Activated CD4-positive, alpha-beta T cell treated with anti-CD3 and anti-CD28 coated beads for 36 hours (primary cell): ENCODE measurements around the gene SP110. TPM values are rescaled to one million over a fixed set of nuclear protein-coding genes. Genes with fewer than 3 reads are reported as not detected.

Experiments used
- ATAC-seq: fragments of 200-7000 bp; cut with Tn5 transposase; one replicate; pipeline ENCODE4 v1.10.0; 2021; ENCODE audit warnings: mild to moderate bottlenecking, moderate library complexity
- CTCF ChIA-PET: fragments of 350-600 bp; sonication (Branson Sonifier 250); formaldehyde crosslinking; loops from one replicate; lab custom pipeline; 2021; ENCODE audit warnings: antibody characterized with exemption; lab: Charles Lee
- POLR2A ChIA-PET: fragments of 350-600 bp; sonication (Branson Sonifier 250); formaldehyde crosslinking; loops from one replicate; lab custom pipeline; 2021; ENCODE audit warnings: antibody characterized with exemption, inconsistent platforms; lab: Charles Lee
- DNase-seq: peaks from one replicate; pipeline ENCODE4 v3.0.0-alpha.2; 2020
- H3K27ac Mint-ChIP-seq: one replicate; pipeline ENCODE4 v1.8.0; 2021; ENCODE audit warnings: mixed read lengths
- H3K27me3 Mint-ChIP-seq: one replicate; pipeline ENCODE4 v1.8.0; 2021; ENCODE audit warnings: mixed read lengths
- H3K36me3 Mint-ChIP-seq: one replicate; pipeline ENCODE4 v1.8.0; 2021; ENCODE audit warnings: low read depth, mixed read lengths
- H3K4me1 Mint-ChIP-seq: one replicate; pipeline ENCODE4 v1.8.0; 2021; ENCODE audit warnings: mixed read lengths
- H3K4me3 Mint-ChIP-seq: one replicate; pipeline ENCODE4 v1.8.0; 2021; ENCODE audit warnings: mild to moderate bottlenecking, moderate library complexity, mixed read lengths
- H3K9me3 Mint-ChIP-seq: one replicate; pipeline ENCODE4 v1.8.0; 2021; ENCODE audit warnings: low read depth, mixed read lengths
- intact Hi-C, 2 experiments: fragments of 100-400 bp; cut with DNase I in 1 of 2; cut with micrococcal nuclease in 1 of 2; formaldehyde crosslinking; loops; one replicate each; pipeline versions ENCODE4 v1.14.2 to v1.15.1; 2022 to 2024; cut with DNase I, micrococcal nuclease
- total RNA-seq, 2 experiments: library from RNA; stranded (reverse); gene quantifications; one replicate each; pipeline ENCODE4 v1.2.3, GENCODE V29; 2021

SP110 gene
- total RNA-seq, 2 experiments from 2014 or later = 96.2 to 111 TPM

- DNase-seq (no peak), ATAC-seq (no peak)
- no peak overlapping the region for H3K4me3 Mint-ChIP-seq
- H3K4me1 Mint-ChIP-seq = peaks cover 9% of the 10 kb centered on the region
- intact Hi-C loops = no loop called here
- CTCF ChIA-PET = interaction anchor here (0.7 kb wide), 1 partner anchor 550 kb away, joined by 3 read pairs; no protein-coding TSS in a partner anchor
- no peaks in the 10 kb centered on the region for H3K36me3 Mint-ChIP-seq
- no peaks in the 10 kb centered on the region for H3K27me3 Mint-ChIP-seq
- peaks cover 2% of the 10 kb centered on the region for H3K9me3 Mint-ChIP-seq
- POLR2A ChIA-PET = no interaction called here
- H3K27ac Mint-ChIP-seq = no peak overlapping the region
Observed at GRCh38 chr2:230152334-230152733, 67.5 kb downstream of the SP110 start.

GRCh38 chr2:230144355-230144754 lies 75.4 kb downstream of the SP110 start:
- Mint-ChIP-seq H3K27ac (no peak overlapping the region), H3K36me3 (no peaks in the 10 kb centered on the region), H3K4me3 (no peak overlapping the region), H3K4me1 (no peaks in the 10 kb centered on the region), H3K27me3 (no peaks in the 10 kb centered on the region), H3K9me3 (peaks cover 7% of the 10 kb centered on the region)
- ATAC-seq (no peak), DNase-seq (no peak)
- CTCF ChIA-PET = interaction anchor here (1.7 kb wide), 1 partner anchor 16 kb away, joined by 4 read pairs; no protein-coding TSS in a partner anchor
- POLR2A ChIA-PET = no interaction called here
- intact Hi-C loops = no loop called here

GRCh38 chr2:230140667-230141066 lies 79.1 kb downstream of the SP110 start:
- Mint-ChIP-seq H3K4me1 (no peaks in the 10 kb centered on the region), H3K9me3 (peaks cover 7% of the 10 kb centered on the region), H3K27me3 (no peaks in the 10 kb centered on the region), H3K36me3 (no peaks in the 10 kb centered on the region), H3K27ac (no peak overlapping the region), H3K4me3 (no peak overlapping the region)
- intact Hi-C loops = no loop called here
- no peak for ATAC-seq
- POLR2A ChIA-PET = no interaction called here
- CTCF ChIA-PET = no interaction called here
- DNase-seq = no peak

GRCh38 chr2:230137902-230138539 lies 81.8 kb downstream of the SP110 start:
- no peak overlapping the region for H3K4me3 Mint-ChIP-seq
- no peak for DNase-seq
- CTCF ChIA-PET = interaction anchor here (1.0 kb wide), 1 partner anchor 22 kb away, joined by 3 read pairs; no protein-coding TSS in a partner anchor

GRCh38 chr2:230135130-230135525 lies 84.7 kb downstream of the SP110 start:
- no peak for ATAC-seq
- no peaks in the 10 kb centered on the region for H3K27me3 Mint-ChIP-seq
- CTCF ChIA-PET = interaction anchor here (0.9 kb wide), 1 partner anchor 24 kb away, joined by 3 read pairs; no protein-coding TSS in a partner anchor
- H3K36me3 Mint-ChIP-seq = no peaks in the 10 kb centered on the region
- DNase-seq = no peak
- H3K4me1 Mint-ChIP-seq = no peaks in the 10 kb centered on the region
- no peak overlapping the region for H3K4me3 Mint-ChIP-seq
- intact Hi-C loops = no loop called here
- H3K9me3 Mint-ChIP-seq = peaks cover 3% of the 10 kb centered on the region
- H3K27ac Mint-ChIP-seq = no peak overlapping the region
- POLR2A ChIA-PET = no interaction called here

More at GRCh38 chr2:230137902-230138539, 81.8 kb downstream of the SP110 start:
- no peak overlapping the region for H3K27ac Mint-ChIP-seq
- H3K36me3 Mint-ChIP-seq = no peaks in the 10 kb centered on the region
- peak; percentile 91 for ATAC-seq
- H3K27me3 Mint-ChIP-seq = no peaks in the 10 kb centered on the region
- H3K4me1 Mint-ChIP-seq = no peaks in the 10 kb centered on the region
- intact Hi-C loops = no loop called here
- peaks cover 7% of the 10 kb centered on the region for H3K9me3 Mint-ChIP-seq
- POLR2A ChIA-PET = no interaction called here

- DNase-seq (no peak), ATAC-seq (no peak)
- Mint-ChIP-seq H3K4me3 (no peak overlapping the region), H3K9me3 (no peaks in the 10 kb centered on the region), H3K27ac (no peak overlapping the region), H3K27me3 (no peaks in the 10 kb centered on the region), H3K4me1 (no peaks in the 10 kb centered on the region), H3K36me3 (no peaks in the 10 kb centered on the region)
- POLR2A ChIA-PET = no interaction called here
- CTCF ChIA-PET = interaction anchor here (0.6 to 0.9 kb wide), 2 partner anchors 24 to 37 kb away, joined by 3 to 4 read pairs; no protein-coding TSS in a partner anchor
- intact Hi-C loops = no loop called here
Observed at GRCh38 chr2:230134496-230135129, 85.2 kb downstream of the SP110 start.

GRCh38 chr2:230131366-230131765 lies 88.4 kb downstream of the SP110 start:
- CTCF ChIA-PET = interaction anchor here (0.6 kb wide), 1 partner anchor 42 kb away, joined by 3 read pairs; no protein-coding TSS in a partner anchor
- intact Hi-C loops = no loop called here
- peaks cover 3% of the 10 kb centered on the region for H3K4me1 Mint-ChIP-seq
- ATAC-seq = no peak
- no peak overlapping the region for H3K4me3 Mint-ChIP-seq
- POLR2A ChIA-PET = no interaction called here
- no peak overlapping the region for H3K27ac Mint-ChIP-seq
- H3K27me3 Mint-ChIP-seq = peaks cover 2% of the 10 kb centered on the region
- DNase-seq = no peak
- H3K36me3 Mint-ChIP-seq = no peaks in the 10 kb centered on the region
- no peaks in the 10 kb centered on the region for H3K9me3 Mint-ChIP-seq

GRCh38 chr2:230130668-230131364 lies 89.0 kb downstream of the SP110 start:
- Mint-ChIP-seq H3K9me3 (no peaks in the 10 kb centered on the region), H3K27me3 (peaks cover 2% of the 10 kb centered on the region), H3K36me3 (no peaks in the 10 kb centered on the region), H3K4me1 (peaks cover 3% of the 10 kb centered on the region), H3K27ac (no peak overlapping the region), H3K4me3 (no peak overlapping the region)
- ChIA-PET POLR2A (no interaction called here), CTCF (interaction anchor here (0.6 to 0.9 kb wide), 2 partner anchors 29 to 42 kb away, joined by 3 read pairs; no protein-coding TSS in a partner anchor)
- no peak for DNase-seq
- ATAC-seq = no peak
- intact Hi-C loops = no loop called here

- Mint-ChIP-seq H3K9me3 (no peaks in the 10 kb centered on the region), H3K4me1 (peaks cover 13% of the 10 kb centered on the region), H3K36me3 (no peaks in the 10 kb centered on the region), H3K27ac (no peak overlapping the region), H3K27me3 (peaks cover 2% of the 10 kb centered on the region), H3K4me3 (no peak overlapping the region)
- ATAC-seq = no peak
- ChIA-PET CTCF (interaction anchor here (1.4 to 2.0 kb wide), 3 partner anchors 31 to 121 kb away, joined by 5 to 6 read pairs (median 5); no protein-coding TSS in a partner anchor), POLR2A (no interaction called here)
- no peak for DNase-seq
- intact Hi-C loops = no loop called here
Observed at GRCh38 chr2:230129343-230129742, 90.4 kb downstream of the SP110 start.

- ChIA-PET POLR2A (no interaction called here), CTCF (interaction anchor here (1.4 to 2.0 kb wide), 3 partner anchors 31 to 120 kb away, joined by 5 to 6 read pairs (median 5); no protein-coding TSS in a partner anchor)
- Mint-ChIP-seq H3K27ac (no peak overlapping the region), H3K36me3 (no peaks in the 10 kb centered on the region), H3K4me1 (peaks cover 14% of the 10 kb centered on the region), H3K4me3 (no peak overlapping the region), H3K9me3 (no peaks in the 10 kb centered on the region), H3K27me3 (peaks cover 2% of the 10 kb centered on the region)
- DNase-seq (no peak), ATAC-seq (no peak)
- intact Hi-C loops = no loop called here
Observed at GRCh38 chr2:230128623-230129342, 91.0 kb downstream of the SP110 start.

- Mint-ChIP-seq H3K27me3 (peaks cover 2% of the 10 kb centered on the region), H3K4me3 (no peak overlapping the region), H3K36me3 (no peaks in the 10 kb centered on the region), H3K27ac (no peak overlapping the region), H3K9me3 (no peaks in the 10 kb centered on the region), H3K4me1 (peaks cover 14% of the 10 kb centered on the region)
- ChIA-PET POLR2A (no interaction called here), CTCF (no interaction called here)
- DNase-seq = no peak
- ATAC-seq = peak; percentile 23
- intact Hi-C loops = no loop called here
Observed at GRCh38 chr2:230127195-230127594, 92.6 kb downstream of the SP110 start.
